ENCODE results near the gene SGIP1. TPM values are rescaled to one million over a fixed set of nuclear protein-coding genes. Genes with fewer than 3 reads are reported as not detected.

SGIP1 gene
- total and polyA plus RNA-seq, 2 experiments from 2014 or later, result 3.3 to 8.8 TPM

- Histone ChIP-seq H3K36me3 (no peaks in the 10 kb centered on the region), H3K9me3 (ENCODE audit: low read depth) (no peaks in the 10 kb centered on the region), H3K4me3 (no peak overlapping the region), H3K4me1 (ENCODE audit: low read depth) (no peaks in the 10 kb centered on the region), H3K27me3 (no peaks in the 10 kb centered on the region), H3K27ac (no peak overlapping the region)
- no peak for TF ChIP-seq CTCF (IDR thresholded peaks at IDR 0.05; ENCODE audit: low read depth, low read length)
- DNase-seq (ENCODE audit: low read depth in 1 of 2, low spot score in 1 of 2), result no peak
These were observed 144.2 kb downstream of the SGIP1 start for GRCh38 chr1:66678146-66678545.

- Histone ChIP-seq H3K27me3 (no peaks in the 10 kb centered on the region), H3K27ac (no peak overlapping the region), H3K36me3 (no peaks in the 10 kb centered on the region), H3K9me3 (ENCODE audit: low read depth) (no peaks in the 10 kb centered on the region), H3K4me1 (ENCODE audit: low read depth) (no peaks in the 10 kb centered on the region), H3K4me3 (no peak overlapping the region)
- TF ChIP-seq CTCF (IDR thresholded peaks at IDR 0.05; ENCODE audit: low read depth, low read length), result no peak
- DNase-seq (ENCODE audit: low read depth in 1 of 2, low spot score in 1 of 2), result no peak
These were observed 145.2 kb downstream of the SGIP1 start for GRCh38 chr1:66679140-66679539.

- no peak overlapping the region for H3K4me3 ChIP-seq
- no peaks in the 10 kb centered on the region for H3K4me1 ChIP-seq (ENCODE audit: low read depth)
- no peak for DNase-seq (ENCODE audit: low read depth in 1 of 2, low spot score in 1 of 2)
- no peak for TF ChIP-seq CTCF (IDR thresholded peaks at IDR 0.05; ENCODE audit: low read depth, low read length)
- H3K9me3 ChIP-seq (ENCODE audit: low read depth), result no peaks in the 10 kb centered on the region
- no peaks in the 10 kb centered on the region for H3K27me3 ChIP-seq
- no peaks in the 10 kb centered on the region for H3K36me3 ChIP-seq
- H3K27ac ChIP-seq, result no peak overlapping the region
These were observed 147.7 kb downstream of the SGIP1 start for GRCh38 chr1:66681686-66682085.

GRCh38 chr1:66682106-66682505 is 148.2 kb downstream of the SGIP1 start:
- TF ChIP-seq CTCF (IDR thresholded peaks at IDR 0.05; ENCODE audit: low read depth, low read length), result no peak
- Histone ChIP-seq H3K36me3 (no peaks in the 10 kb centered on the region), H3K4me3 (no peak overlapping the region), H3K27ac (no peak overlapping the region), H3K27me3 (no peaks in the 10 kb centered on the region), H3K4me1 (ENCODE audit: low read depth) (no peaks in the 10 kb centered on the region), H3K9me3 (ENCODE audit: low read depth) (no peaks in the 10 kb centered on the region)
- DNase-seq (ENCODE audit: low read depth in 1 of 2, low spot score in 1 of 2), result no peak

- no peaks in the 10 kb centered on the region for H3K27me3 ChIP-seq
- no peak overlapping the region for H3K4me3 ChIP-seq
- H3K4me1 ChIP-seq (ENCODE audit: low read depth), result no peaks in the 10 kb centered on the region
- TF ChIP-seq CTCF (IDR thresholded peaks at IDR 0.05; ENCODE audit: low read depth, low read length), result no peak
- H3K36me3 ChIP-seq, result no peaks in the 10 kb centered on the region
- H3K9me3 ChIP-seq (ENCODE audit: low read depth), result no peaks in the 10 kb centered on the region
- DNase-seq (ENCODE audit: low read depth in 1 of 2, low spot score in 1 of 2), result no peak
- H3K27ac ChIP-seq, result no peak overlapping the region
These were observed 150.4 kb downstream of the SGIP1 start for GRCh38 chr1:66684353-66684752.

- no peak for DNase-seq (ENCODE audit: low read depth in 1 of 2, low spot score in 1 of 2)
- Histone ChIP-seq H3K4me3 (no peak overlapping the region), H3K27me3 (no peaks in the 10 kb centered on the region), H3K36me3 (no peaks in the 10 kb centered on the region), H3K27ac (no peak overlapping the region), H3K9me3 (ENCODE audit: low read depth) (no peaks in the 10 kb centered on the region), H3K4me1 (ENCODE audit: low read depth) (no peaks in the 10 kb centered on the region)
- no peak for TF ChIP-seq CTCF (IDR thresholded peaks at IDR 0.05; ENCODE audit: low read depth, low read length)
These were observed 151.3 kb downstream of the SGIP1 start for GRCh38 chr1:66685265-66685664.
